HG03196 (cell line): ENCODE results near the gene TIMMDC1.
"Not testable (repeated sequence)": the region's sequence is repeated elsewhere in the genome, so short reads cannot be mapped to it uniquely, and the experiment has no call there.

Experiments used
- ATAC-seq: cut with Tn5 transposase; IDR thresholded peaks from one replicate; pipeline ENCODE4 v1.9.1; 2021; ENCODE audit not compliant: unreplicated experiment

Gene TIMMDC1

GRCh38 chr3:119508172-119508845 is 10.0 kb downstream of the TIMMDC1 start:
- no peak for ATAC-seq

DNA sequence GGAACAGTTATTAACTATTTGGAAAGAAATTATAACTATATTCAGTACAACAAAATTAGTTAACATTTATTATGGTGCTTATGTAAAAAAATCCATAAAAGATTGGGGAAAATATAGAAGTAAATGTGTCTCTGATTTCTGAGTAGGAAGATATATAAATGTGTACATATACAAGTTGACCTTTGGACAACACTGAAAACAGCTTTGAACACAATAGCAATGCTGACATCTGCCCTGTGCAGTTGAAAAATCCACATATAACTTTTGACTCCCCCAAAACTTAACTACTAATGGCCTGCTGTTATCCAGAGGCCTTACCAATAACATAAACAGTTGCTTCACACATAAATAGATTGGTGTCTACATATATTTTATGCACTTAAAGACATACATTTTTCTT is 12.3 kb downstream of the TIMMDC1 start:
- no peak for ATAC-seq

- no peak for ATAC-seq
Measured at GRCh38 chr3:119514637-119515036, 16.3 kb downstream of the TIMMDC1 start.

DNA sequence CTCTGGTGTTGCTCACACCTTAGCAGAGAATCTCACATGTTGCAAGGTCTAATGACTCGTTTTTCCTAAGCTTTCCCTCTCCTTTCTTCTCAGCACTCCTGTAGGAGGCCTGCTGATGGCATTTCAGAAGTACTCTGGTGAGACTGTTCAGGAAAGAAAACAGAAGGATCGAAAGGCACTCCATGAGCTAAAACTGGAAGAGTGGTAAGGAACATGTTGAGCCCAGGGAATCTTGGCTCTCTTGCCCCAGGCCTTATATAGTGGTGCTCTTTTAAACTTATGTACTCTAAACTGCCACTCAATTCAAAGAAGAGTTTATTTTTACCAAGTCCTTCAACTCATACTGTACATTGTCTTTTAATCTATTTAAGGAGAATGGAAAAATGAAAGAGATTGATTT is 18.8 kb downstream of the TIMMDC1 start:
- no peak for ATAC-seq

- ATAC-seq, result no peak
Measured at GRCh38 chr3:119518026-119518425, 19.7 kb downstream of the TIMMDC1 start.

DNA sequence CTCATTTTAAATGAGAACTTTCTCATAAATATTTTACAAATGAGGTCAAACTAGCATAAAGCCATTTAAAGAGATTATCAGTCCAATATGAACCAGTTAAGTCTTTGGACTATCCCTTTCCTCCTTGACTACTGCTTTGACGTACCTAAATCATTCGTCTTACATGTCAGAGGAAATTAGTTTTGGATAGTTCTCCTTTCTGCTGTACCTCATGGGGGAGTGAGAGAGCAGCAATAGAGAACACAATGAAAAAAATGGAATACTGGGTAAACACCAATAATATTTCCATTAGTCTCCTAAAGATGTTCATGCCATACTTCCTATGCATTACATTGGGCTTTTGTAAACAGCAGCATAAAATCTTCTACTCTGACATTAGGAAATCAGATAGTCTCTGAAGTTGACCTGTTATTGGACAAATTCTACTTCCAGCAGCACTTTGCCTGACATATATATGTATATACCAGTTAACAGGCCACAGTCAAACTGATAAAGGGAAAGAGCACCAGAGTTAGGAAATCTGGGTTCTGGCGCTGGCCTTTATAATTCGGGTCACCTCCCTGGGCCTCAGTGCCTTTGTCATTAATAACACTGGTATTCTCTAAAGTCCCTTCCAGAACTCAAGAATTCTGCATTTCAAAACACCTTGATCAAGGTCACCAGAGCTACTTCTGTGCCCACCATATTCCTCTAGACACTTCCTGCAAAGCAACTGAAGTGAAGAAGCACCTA is 26.8 kb downstream of the TIMMDC1 start:
- ATAC-seq, result no peak

DNA sequence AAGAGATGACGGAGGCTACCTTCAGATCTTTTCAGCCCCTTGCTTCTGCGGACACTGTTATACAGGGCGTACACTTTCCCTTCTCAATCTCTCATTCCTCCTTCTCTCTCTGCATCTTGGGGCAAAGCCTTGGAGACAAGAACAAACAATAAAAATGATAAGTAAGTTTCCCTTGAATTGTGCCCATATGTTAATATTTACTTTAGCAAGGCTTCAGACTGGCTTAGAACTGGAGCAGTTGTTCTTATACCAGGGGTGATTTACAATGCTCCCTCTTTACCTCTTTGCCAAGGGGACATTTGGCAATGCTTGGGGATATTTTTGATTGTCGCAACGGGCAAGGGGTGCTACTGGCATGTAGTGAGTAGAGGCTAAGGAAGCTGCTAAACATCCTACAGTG is 29.4 kb downstream of the TIMMDC1 start:
- ATAC-seq, result no peak

DNA sequence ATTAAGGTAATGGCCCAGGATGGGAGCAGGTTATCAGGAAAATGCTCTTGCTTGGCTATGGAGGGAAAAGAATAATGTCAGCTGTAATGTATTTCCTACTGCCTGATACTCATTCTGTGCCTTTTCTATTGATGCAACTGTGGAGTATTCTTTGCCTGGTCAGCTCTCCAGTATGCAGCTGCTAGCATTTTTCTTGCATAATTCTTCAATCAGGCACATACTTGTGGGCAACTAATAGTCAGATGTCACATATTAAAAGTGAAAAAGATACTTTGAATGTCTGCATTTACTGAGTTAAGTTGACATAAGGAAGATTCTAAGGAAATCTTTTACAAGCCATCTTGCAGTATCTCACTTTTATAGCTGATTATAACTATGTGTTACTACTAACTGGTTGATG is 31.5 kb downstream of the TIMMDC1 start:
- ATAC-seq, result no peak

GRCh38 chr3:119530456-119530855 is 32.1 kb downstream of the TIMMDC1 start:
- no peak for ATAC-seq

GRCh38 chr3:119531151-119531550 is 32.8 kb downstream of the TIMMDC1 start:
- no peak for ATAC-seq

DNA sequence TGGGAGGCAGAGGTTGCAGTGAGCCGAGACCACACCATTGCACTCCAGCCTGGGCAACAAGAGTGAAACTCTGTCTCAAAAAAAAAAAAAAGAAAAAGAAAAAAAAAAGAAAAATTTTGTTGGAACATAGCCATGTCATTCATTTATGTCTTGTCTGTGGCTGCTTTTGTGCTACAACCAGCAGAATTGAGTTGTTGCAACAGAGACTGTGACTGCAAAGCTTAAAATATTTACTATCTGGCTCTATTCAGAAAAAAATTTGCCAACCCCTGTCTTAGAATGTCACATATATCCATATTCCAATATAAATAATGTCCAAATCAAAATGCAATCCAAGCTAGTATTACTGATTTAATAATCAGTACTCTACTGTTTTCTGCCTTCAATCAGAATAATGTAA is 35.9 kb downstream of the TIMMDC1 start:
- ATAC-seq, result no peak

DNA sequence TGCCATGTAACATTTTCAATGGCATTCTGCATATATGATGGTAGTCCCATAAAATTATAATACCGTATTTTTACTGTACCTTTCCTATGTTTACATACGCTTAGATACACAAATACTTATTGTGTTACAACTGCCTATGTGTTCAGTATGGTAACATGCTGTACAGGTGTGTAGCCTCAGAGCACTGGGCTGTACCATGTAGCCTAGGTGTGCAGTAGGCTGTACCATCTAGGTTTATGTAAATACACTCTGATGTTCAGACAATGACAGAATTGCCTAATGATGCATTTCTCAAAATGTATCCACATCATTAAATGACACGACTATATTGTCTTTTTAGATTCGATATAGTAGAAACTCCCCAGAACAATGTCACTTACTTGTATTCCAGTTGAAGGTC is 38.4 kb downstream of the TIMMDC1 start:
- no peak for ATAC-seq

DNA sequence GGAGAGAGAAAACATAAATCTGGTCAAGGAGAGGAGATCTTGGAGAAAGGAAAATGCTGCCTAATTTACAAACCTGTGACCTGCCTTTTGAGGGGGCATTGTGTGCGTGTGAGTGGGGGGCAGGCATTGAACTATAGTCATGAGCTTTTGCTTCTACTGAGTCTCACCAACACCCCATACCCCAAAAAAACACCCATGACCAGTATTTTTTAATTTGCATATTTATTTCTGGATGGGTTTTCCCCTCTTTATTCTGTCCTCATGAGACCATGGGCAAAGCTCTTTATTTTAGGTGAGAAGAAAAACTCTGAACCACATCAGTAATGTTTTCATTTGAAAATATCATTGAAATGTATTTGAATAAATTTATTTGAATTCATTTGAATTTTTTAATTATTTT is 40.4 kb downstream of the TIMMDC1 start:
- no peak for ATAC-seq

DNA sequence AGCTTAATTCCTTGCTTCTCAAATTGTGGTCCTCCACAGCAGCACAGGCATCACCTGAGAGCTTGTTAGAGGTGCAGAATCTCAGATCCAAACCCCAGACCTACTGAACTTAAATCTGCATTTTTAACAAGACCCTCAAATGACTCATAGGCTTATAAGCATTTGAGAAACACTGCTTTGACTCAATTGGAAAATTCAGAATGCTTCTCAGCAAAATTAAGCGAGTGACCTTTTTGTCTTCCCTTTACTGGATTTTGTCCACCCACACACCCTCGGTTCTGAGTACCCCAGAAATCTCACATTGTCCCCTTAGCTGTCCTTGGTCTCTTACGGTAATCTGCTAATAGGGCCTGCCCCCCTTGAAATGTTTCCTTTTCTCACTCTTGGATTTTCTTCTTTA is 43.2 kb downstream of the TIMMDC1 start:
- no peak for ATAC-seq

GRCh38 chr3:119542168-119542767 is 43.9 kb downstream of the TIMMDC1 start:
- no peak for ATAC-seq

- ATAC-seq, result no peak
Measured at GRCh38 chr3:119543147-119543546, 44.8 kb downstream of the TIMMDC1 start.

- ATAC-seq, result no peak
Measured at GRCh38 chr3:119547227-119547626, 48.9 kb downstream of the TIMMDC1 start.

- no peak for ATAC-seq
Measured at GRCh38 chr3:119548341-119548740, 50.0 kb downstream of the TIMMDC1 start.

DNA sequence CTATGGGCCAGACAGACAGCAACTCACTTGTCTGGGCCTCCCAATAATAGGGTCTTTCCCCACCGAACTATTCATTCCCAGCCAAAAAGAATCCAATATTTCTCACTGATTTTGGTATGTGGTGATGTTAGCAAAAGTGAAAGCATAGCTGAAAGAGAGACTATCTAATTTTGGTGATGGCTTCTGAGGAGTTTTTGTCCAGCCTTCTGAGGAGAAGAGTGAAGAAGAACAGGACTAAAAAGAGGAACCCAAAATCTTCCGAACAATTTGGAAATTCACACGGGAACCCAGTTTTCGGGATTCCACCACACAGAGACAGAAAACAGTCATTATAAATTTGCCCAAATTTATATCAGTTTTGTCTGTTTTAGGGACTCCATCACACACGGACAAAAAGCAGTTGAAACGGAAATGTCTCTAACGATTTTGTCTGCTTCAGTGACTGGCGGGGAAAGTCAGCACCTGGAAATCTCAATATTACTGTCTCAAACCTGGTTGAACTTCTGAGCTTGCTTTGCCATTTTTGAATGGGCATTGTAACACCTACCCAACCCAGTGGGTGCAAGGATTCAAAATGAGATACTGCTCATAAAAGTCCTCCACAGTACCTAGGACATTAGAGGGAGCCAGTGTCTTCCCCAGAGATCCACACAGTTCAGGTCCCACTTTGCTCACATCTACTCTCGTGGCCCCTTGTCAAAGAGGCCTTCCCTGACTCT is 52.0 kb downstream of the TIMMDC1 start:
- ATAC-seq, result no peak

GRCh38 chr3:119551598-119551997 is 53.3 kb downstream of the TIMMDC1 start:
- ATAC-seq, result no peak

GRCh38 chr3:119552928-119553327 is 54.6 kb downstream of the TIMMDC1 start:
- ATAC-seq, result not testable (repeated sequence)
